NCI-H345 treated with DMSO at 0.1 percent for 48 hours (cell line): ENCODE results near the gene MAGEA9B.
A peak's percentile ranks its signal among the peaks of the same experiment; 100 is the strongest.
"Not testable (repeated sequence)": the region's sequence is repeated elsewhere in the genome, so short reads cannot be mapped to it uniquely, and the experiment has no call there.

ENCODE experiments used
- DNase-seq: peaks from one replicate; lab custom pipeline; 2025; ENCODE audit not compliant: unreplicated experiment; lab: John Stamatoyannopoulos, UW

MAGEA9B gene

DNA sequence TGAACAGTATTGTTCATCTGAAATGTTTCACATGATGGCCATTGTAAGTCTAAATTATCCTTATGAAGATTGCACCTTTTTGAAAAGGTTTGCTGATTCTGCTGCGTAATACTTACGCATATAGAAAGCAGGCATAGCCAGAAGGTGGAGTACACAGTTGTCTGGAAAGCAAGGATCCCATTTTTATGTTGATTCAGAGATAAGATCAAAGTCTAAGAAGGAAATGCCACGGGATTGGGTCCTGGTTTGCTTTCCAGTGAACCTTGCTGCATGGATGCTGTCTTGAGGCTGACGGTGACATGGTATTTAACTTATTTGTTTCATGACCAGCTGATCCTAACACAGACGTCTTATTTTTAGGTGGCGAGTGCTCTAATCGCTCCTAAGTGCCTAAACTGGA lies 15.5 kb downstream of the MAGEA9B start:
- no peak for DNase-seq

DNA sequence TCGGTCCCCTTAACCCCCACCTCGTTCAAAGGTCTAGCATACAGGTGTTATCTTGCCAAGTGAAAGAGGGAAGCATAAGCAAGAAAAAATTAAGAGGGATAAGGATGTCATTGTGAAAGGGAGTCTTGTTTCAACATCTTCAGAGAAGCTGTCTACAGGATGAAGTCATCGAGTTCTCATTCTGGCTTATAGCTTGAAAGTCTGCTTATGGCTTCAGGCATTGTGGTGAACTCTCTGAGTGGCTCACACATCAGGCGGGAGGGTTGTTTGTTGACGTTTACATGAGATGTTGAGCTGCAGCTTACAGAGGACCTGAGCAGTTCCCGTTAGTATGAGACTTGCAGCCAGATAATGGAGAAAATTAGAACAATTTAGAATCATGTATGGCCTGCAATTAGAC lies 16.6 kb downstream of the MAGEA9B start:
- no peak for DNase-seq

- DNase-seq = no peak
Observed at GRCh38 chrX:149569770-149570169, 17.5 kb downstream of the MAGEA9B start.

- no peak for DNase-seq
Observed at GRCh38 chrX:149568701-149569296, 18.5 kb downstream of the MAGEA9B start.

DNA sequence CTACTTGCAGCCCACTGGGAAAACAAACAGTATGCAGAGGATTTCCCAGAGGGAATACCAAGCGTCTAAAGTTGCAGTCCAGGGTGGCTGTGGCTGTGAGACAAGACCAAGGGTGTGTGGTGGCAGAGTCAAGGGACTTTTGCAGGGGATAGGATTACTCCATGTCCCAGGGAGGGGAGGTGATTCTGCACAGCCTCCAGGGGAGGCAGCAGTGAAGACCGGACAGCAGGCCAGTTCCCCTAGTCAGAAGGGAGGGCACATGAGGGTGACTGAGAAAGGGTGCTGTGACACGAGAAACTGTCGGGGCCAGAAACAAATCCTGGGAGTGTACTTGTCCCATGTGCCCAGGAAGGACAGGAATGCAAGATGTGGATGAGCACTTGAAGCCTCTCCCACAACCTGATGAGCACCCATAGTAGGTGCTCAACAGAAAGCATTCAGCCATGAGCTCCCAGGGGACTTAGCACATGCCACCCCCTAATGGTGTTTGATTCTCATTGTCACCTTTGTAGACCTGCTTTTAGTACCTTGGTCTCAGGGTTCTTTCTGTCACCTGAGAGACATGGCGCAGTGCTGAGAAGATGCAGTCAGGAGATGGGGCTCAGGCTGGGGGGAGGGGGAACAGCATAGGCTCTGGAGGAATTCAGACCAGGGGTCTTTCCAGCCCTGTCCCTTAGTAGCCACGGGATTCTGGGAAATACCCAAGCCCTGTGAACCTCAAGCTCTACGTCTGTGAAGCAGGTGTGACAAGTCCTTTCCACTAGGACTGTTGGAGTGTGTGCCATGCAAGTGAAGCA lies 19.4 kb downstream of the MAGEA9B start:
- no peak for DNase-seq

GRCh38 chrX:149563359-149563758 lies 23.9 kb downstream of the MAGEA9B start:
- no peak for DNase-seq

- not testable (repeated sequence) for DNase-seq
Observed at GRCh38 chrX:149555251-149555650, 32.0 kb downstream of the MAGEA9B start.

DNA sequence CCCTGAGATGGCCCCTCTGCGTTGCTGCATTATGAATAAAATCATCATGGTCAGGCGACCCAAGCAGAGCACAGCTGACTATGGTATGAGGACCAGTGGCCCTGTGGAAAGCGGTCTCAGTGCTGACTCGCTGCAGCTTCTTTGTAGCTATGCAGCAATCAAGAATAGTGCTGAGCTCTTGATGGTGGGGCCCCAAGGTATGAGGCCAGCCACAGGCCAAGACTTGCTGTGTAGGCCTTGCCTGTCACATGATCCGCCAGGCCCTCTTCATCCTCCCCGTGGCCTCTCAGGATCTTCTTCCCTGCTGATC lies 35.4 kb downstream of the MAGEA9B start:
- DNase-seq = not testable (repeated sequence)

GRCh38 chrX:149551245-149551938 lies 35.9 kb downstream of the MAGEA9B start:
- DNase-seq = not testable (repeated sequence)

DNA sequence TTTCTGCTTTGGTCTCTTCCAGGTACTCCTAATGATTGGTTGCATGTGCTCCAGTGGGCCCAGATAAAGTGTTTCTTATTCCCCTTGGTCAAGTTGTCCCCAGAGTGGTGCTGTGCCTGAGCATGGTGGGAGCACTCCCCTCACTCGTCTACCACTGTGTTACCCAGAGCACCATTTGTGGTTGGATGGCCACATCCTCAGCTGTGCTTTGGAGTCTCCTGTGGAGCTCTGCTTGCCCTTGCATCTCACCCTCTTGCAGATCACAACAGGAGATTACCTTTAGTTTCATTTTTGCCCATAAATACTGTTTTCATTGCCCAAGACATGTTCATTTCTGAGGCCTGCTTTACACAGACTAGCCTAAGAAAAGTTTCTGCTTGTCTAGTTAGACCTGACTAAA lies 36.8 kb downstream of the MAGEA9B start:
- DNase-seq = not testable (repeated sequence)

- not testable (repeated sequence) for DNase-seq
Observed at GRCh38 chrX:149549701-149550100, 37.6 kb downstream of the MAGEA9B start, which contains the start of gene HSFX3. Gene HSFX3, minus strand, starts transcription at chrX:149549924. Its CDS starts 72 bp downstream, at chrX:149549852.

DNA sequence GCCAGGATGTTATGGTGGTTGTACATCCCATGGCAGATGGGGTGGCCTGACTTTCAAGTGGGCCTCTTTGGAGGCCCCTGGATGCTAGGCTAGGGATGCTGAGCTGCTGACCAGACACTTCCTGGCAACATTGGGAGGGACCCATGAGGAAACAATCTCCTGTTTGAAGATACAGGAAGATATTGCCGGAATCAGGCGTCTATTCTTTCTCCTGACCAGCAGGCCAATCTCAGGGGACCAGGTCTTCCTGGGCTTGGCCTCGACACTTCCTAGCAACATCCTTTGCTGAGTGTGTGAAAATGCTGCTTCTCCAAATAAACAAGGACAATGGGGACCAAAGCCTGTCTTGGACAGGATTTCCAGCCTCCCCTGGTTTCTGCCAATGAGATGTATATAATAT lies 39.5 kb downstream of the MAGEA9B start:
- DNase-seq = not testable (repeated sequence)

- not testable (repeated sequence) for DNase-seq
Observed at GRCh38 chrX:149546962-149547361, 40.3 kb downstream of the MAGEA9B start.

DNA sequence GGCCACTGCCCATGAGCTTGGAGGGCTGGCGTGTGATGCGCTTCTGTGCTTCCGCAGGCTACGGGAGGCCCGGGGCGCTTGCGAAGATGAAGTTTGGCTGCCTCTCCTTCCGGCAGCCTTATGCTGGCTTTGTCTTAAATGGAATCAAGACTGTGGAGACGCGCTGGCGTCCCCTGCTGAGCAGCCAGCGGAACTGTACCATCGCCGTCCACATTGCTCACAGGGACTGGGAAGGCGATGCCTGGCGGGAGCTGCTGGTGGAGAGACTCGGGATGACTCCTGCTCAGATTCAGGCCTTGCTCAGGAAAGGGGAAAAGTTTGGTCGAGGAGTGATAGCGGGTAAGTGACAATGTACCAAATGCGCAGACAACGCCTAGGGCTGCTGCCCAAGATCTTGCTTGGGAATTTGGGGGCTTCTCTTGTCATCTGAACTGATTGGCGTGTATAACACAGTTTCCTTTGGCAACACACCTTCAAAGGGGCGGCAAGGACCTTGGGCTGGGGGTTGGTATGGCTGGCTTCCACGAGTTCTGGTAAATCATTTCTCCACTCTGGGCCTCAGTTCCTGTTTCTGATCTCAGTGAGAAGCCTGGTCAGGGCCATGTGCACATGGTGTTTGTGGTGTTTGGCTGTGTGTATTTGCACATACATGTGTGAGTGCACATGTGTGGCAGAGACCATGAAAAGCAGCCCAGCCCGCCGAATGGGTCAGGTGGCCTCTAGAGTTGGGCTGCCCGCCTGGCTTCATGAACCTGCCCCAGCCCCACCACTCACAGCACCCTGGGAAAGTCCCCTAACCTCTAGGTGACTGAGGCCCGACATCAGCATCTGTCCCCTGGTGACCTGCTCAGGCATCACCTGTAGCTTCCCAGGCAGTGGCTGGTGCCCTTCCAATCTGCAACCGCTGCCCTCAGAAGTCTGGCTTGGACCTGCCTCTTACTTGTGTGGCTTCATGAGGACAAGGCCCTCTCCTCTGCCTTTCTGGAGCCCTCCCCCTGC lies 41.4 kb downstream of the MAGEA9B start:
- DNase-seq = not testable (repeated sequence)

DNA sequence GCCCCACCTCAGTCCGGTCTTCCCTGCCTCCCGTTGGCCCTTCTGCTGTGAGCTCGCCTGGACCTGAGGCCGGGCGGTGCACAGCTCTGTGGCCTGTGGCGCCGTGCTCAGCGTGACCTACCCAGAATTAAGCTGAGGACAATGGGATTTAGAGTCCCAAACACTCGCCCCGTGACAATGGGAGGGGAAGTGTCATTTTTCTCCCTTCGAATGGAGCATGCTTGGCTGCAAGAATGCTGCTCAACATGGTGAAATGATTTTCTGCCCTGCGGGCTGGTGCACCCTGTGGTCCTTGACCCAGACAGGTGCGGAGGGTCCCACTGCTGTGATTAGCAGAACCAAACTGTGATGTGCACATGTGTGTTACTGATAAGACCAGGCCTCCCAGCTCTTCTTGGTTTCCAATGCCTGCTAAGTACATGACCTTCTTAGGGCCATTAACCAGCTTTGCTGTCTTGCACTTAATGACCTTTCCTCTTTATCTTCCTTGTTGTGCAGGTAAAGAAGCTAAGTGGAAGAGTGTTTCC lies 45.7 kb downstream of the MAGEA9B start:
- no peak for DNase-seq

DNA sequence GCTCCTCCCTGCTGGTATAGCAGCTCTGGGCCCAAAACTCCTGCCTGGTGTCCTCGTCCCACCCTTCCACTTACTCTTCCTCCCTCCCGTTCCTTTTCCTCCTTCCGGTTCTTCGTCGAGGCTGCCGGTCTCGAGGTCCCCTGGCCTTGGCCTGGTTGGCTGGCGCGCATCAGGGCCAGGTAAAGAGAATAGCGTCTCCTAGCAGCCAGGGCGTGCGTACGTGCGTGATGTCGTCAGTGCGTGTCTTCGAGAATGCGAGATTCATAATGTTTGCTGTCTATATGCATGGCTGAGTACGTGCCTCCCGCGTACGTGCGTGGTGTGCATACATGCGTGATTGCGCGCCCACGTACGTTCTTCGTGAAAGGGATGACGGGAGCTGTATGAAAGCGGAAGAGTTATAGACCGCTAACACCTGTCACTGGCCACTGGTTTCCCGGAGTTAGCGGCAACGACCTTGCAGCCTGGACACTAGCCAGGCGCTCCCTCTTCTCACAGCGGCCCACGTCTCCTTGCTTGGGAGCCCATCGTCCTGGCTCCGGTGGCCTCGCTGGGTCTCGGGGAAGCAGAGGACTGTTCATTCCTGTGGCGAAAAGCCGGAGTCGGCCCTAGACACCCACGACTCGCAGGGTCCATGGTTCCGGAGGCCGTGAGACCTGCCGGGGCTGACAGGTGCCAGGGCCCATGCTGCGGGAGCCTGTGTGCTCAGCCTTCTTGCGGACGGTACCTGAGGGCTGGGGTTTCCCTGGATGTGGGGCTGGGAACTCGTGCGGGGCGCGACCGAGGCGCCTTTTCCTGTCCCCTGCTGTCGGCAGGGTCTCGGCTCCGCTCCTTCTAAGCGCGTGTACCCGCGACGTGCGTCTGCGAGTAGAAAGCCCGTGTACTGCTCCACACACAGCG lies 46.4 kb downstream of the MAGEA9B start, which contains the start of gene EOLA1:
Gene EOLA1 (plus strand): TSS at position 392 of the 900 bp plus-strand sequence. CDS start 4,619 bp downstream, outside the sequence.
- DNase-seq = peak; percentile 78

DNA sequence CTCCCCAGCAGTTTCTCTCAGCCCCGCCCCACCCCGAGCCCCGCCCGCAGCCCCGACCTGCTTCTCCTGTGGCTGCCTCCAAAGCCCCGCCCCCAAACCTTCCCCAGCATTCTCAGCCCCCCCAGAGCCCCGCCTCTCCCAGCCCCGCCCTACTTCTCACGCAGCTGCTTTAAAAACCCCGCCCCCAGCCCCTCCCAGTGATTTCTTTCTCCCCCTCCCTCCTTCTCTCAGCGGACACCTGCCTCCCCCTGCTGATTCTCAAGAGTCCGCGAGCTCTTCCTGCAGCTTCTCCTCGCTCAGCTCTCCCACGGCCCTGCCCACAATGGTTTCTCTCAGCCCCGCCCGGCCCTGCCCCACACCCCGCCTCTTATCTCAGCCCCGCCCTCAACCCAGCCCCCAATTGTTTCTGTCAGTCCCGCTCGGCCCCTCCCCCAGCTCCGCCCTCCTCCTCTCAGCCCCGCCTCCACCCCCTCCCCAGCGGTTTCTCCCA lies 47.1 kb downstream of the MAGEA9B start:
- DNase-seq = peak; percentile 77

DNA sequence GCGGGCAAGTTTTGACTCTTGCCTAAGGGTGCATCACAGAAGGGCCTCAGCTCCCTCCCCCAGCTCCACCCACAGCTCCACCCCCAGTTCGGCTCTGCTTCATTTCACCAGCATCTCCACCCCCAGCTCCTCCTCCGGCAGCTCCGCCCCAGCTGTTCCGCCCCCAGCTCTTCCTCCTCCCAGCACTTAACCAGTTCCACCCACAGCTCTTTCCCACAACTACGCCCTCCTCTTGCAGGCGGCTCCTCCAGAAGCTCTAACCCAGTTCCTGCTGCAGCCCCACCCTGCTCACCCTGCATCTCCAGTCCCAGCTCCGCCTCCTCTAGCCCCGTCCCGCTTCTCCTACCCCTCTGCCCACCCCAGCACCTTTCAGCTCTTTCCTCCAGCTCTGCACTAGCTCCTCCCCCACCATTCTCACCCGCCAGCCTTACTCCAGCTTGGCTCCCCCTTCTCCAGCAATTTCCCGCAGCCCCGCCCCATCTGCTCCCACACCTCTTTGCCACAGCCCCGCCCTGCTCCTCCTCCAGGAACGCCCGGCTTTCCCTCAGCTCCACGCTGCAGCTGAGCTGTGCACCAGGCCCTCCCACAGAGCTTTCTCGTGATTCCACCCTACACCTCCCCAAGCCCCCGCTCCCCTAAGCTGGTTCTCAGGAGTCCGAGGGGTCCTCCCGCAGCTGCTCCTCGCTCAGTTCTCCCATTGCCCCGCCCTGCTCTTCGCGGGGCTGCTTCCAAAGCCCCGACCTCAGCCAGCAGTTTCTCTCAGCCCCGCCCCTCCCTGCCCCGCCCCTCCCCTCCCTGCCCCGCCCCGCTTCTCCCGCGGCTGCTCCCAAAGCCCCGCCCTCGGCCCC lies 47.8 kb downstream of the MAGEA9B start:
- DNase-seq = peak; percentile 88
